ENCODE results near the gene UBE3B. TPM values are rescaled to one million over a fixed set of nuclear protein-coding genes. Genes with fewer than 3 reads are reported as not detected.
"Not testable (repeated sequence)": the region's sequence is repeated elsewhere in the genome, so short reads cannot be mapped to it uniquely, and the experiment has no call there.

The UBE3B gene
- total RNA-seq, 2 donors from 2014 or later, result 57.9 to 85.8 TPM

DNA sequence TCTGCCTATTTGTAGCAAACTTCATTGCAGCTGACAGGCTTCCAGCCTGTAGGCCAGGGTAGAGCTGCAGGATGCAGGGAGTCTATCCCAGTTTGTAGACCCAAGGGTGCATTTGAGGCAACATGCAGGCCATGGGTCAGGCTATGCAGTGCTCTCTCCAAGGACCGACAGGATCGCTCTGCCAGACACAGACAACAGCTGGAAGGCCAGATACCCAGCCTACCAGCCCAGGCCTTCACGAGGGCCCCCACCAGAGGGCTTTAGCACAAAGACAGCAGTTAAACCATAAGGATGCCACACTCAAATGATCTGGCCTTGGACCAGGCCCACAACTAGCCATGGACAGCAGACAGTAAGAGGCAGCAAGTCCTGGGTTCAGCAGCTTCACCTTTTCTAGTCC lies 10.6 kb upstream of the UBE3B start:
- Histone ChIP-seq H3K9me3 (no peaks in the 10 kb centered on the region), H3K4me1 (replicated peaks) (peaks cover 20% of the 10 kb centered on the region), H3K36me3 (no peaks in the 10 kb centered on the region), H3K27ac (peak overlapping the region; percentile 5 to 36), H3K27me3 (replicated peaks; ENCODE audit: insufficient read depth) (no peaks in the 10 kb centered on the region), H3K4me3 (no peak overlapping the region)
- 50% methylated on average over 3 of the region's 3 CpGs for WGBS
- intact Hi-C loops (cut with DNase I), result no loop called here
- DNase-seq (ENCODE audit: low spot score), result no peak
- TF ChIP-seq, protein P1, sequence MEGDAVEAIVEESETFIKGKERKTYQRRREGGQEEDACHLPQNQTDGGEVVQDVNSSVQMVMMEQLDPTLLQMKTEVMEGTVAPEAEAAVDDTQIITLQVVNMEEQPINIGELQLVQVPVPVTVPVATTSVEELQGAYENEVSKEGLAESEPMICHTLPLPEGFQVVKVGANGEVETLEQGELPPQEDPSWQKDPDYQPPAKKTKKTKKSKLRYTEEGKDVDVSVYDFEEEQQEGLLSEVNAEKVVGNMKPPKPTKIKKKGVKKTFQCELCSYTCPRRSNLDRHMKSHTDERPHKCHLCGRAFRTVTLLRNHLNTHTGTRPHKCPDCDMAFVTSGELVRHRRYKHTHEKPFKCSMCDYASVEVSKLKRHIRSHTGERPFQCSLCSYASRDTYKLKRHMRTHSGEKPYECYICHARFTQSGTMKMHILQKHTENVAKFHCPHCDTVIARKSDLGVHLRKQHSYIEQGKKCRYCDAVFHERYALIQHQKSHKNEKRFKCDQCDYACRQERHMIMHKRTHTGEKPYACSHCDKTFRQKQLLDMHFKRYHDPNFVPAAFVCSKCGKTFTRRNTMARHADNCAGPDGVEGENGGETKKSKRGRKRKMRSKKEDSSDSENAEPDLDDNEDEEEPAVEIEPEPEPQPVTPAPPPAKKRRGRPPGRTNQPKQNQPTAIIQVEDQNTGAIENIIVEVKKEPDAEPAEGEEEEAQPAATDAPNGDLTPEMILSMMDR (IDR thresholded peaks at IDR 0.05), result no peak
- TF ChIP-seq POLR2AphosphoS5 (IDR thresholded peaks at IDR 0.05) (no peak), POLR2A (IDR thresholded peaks at IDR 0.05) (no peak)

DNA sequence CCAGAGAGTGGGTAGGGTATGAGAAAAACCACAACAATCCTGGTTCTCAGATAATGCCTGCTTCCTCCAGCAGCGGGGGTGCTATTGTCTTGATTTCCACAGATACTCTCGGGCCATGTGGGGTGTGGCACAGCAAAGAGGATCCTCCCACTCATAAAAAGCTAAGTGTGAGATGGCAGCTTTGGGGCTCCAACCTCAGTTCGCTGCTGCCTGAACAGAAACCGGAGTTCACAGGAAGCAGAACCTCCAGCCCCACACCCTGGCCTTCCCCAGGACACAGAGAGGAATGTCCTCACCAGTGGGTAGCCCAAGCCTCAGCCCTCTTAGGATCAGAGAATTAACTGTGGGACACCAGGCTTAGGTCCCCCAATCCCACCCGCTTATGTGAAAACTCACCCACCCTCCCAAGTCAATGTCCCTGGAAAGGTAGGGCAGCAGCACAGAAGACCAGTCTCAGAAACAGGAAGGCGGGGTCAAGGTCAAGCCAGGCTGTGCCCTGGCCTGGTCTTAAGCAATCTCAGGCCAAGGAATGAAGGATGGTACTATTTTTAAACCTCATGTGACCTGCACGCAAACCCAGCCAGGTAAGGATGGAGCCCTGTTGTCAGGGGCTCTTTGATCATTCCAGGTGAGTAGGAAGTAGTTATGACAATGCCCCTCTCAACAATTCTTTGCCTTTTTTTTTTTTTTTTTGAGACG lies 9.3 kb upstream of the UBE3B start:
- H3K27ac ChIP-seq, result peak overlapping the region; percentile 5 to 36
- no peak overlapping the region for H3K4me3 ChIP-seq
- intact Hi-C loops (cut with DNase I), result no loop called here
- no peak for DNase-seq (ENCODE audit: low spot score)
- 69% methylated on average over 8 of the region's 8 CpGs for WGBS
- H3K27me3 ChIP-seq (replicated peaks; ENCODE audit: insufficient read depth), result no peaks in the 10 kb centered on the region
- no peaks in the 10 kb centered on the region for H3K9me3 ChIP-seq
- no peaks in the 10 kb centered on the region for H3K36me3 ChIP-seq
- TF ChIP-seq POLR2A (IDR thresholded peaks at IDR 0.05), result no peak
- TF ChIP-seq, protein P1 (IDR thresholded peaks at IDR 0.05), result no peak
- no peak for TF ChIP-seq POLR2AphosphoS5 (IDR thresholded peaks at IDR 0.05)
- H3K4me1 ChIP-seq (replicated peaks), result peaks cover 12% of the 10 kb centered on the region

DNA sequence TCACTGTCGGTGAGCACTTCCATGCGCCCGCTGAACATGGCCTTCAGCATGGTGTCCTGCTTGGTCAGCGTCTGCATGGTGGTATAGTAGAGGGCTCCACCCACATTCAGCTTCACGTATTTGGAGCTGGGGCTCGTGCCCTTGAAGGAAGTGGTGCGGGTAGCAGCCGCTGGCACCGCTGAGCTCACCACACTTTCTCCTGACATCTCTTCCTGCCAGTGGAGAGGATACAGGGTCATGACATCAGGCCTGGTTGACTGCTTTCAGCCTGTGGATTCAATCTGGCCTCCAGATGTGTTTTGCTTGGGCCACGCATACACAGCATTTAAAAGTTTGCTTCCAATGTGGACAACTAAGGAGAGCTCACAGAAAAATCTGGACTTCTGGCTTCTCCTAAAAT lies 7.9 kb upstream of the UBE3B start:
- TF ChIP-seq POLR2AphosphoS5 (IDR thresholded peaks at IDR 0.05), result no peak
- TF ChIP-seq, protein P1 (IDR thresholded peaks at IDR 0.05), result no peak
- no peak overlapping the region for H3K4me3 ChIP-seq
- no peak for DNase-seq (ENCODE audit: low spot score)
- intact Hi-C loops (cut with DNase I), result no loop called here
- 91% methylated on average over 10 of the region's 10 CpGs for WGBS
- H3K36me3 ChIP-seq, result no peaks in the 10 kb centered on the region
- H3K4me1 ChIP-seq (replicated peaks), result peaks cover 2% of the 10 kb centered on the region
- no peaks in the 10 kb centered on the region for H3K27me3 ChIP-seq (replicated peaks; ENCODE audit: insufficient read depth)
- H3K27ac ChIP-seq, result no peak overlapping the region
- no peaks in the 10 kb centered on the region for H3K9me3 ChIP-seq

DNA sequence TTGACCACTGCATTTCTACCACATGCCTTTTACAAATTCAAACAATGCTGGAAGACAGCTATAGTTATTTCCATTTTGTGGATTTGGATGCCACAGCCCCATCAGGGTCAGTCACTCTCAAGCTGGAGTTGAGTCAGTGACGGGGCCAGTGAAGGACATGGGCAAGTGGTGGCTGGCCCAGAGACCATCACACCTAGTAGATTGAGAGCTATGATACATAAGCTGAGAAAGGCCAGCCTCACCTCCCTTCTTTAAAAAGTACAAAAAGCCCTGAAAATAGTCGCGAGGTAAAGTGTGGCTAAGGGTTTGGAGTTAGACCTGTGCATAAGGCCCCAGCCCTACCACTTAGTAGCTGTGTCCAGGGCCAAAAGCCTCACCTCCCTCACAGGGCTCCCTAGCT lies 4.4 kb upstream of the UBE3B start:
- TF ChIP-seq POLR2AphosphoS5 (IDR thresholded peaks at IDR 0.05), result no peak
- TF ChIP-seq, protein P1 (IDR thresholded peaks at IDR 0.05), result no peak
- no peak for TF ChIP-seq POLR2A (IDR thresholded peaks at IDR 0.05)
- H3K36me3 ChIP-seq, result no peaks in the 10 kb centered on the region
- H3K4me1 ChIP-seq (replicated peaks), result peaks cover 2% of the 10 kb centered on the region
- no peak overlapping the region for H3K27ac ChIP-seq
- WGBS, result 91% methylated on average over 3 of the region's 3 CpGs
- intact Hi-C loops (cut with DNase I), result no loop called here
- no peaks in the 10 kb centered on the region for H3K27me3 ChIP-seq (replicated peaks; ENCODE audit: insufficient read depth)
- H3K4me3 ChIP-seq, result no peak overlapping the region
- no peak for DNase-seq (ENCODE audit: low spot score)
- no peaks in the 10 kb centered on the region for H3K9me3 ChIP-seq

DNA sequence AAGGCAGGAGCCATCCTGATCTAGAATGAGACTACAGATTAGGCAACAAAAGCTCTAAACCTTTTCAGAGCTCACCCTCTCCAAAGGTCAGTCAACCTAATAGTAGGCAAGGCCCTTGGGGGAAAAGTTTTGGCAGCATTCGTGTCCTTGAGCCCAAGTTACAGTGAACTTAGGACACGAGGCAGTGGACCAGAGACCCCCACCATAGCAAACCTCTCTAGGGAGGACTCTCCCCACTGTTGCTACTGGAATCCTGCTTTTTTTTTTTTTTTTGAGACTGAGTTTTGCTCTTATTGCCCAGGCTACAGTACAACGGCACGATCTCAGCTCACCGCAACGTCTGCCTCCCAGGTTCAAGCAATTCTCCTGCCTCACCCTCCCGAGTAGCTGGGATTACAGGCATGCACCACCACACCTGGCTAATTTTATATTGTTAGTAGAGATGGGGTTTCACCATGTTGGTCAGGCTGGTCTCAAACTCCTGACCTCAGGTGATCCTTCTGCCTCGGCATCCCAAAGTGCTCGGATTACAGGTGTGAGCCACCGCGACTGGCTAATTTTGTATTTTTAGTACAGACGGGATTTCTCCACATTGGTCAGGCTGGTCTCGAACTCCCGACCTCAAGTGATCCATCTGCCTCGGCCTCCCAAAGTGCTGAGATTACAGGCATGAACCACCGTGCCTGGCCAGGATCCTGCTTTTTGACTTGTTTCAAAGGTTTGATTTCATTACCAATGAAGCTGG lies 3.7 kb upstream of the UBE3B start:
- H3K9me3 ChIP-seq; H3K36me3 ChIP-seq; H3K4me3 ChIP-seq; H3K4me1 ChIP-seq (replicated peaks); intact Hi-C loops (cut with DNase I); DNase-seq (ENCODE audit: low spot score); H3K27ac ChIP-seq; H3K27me3 ChIP-seq (replicated peaks; ENCODE audit: insufficient read depth): not testable (repeated sequence)
- 91% methylated on average over 16 of the region's 16 CpGs for WGBS

Measured in prostate gland (tissue), 2 donors.